RWPE1 (cell line): ENCODE results near the gene AFM.
A peak's percentile ranks its signal among the peaks of the same experiment; 100 is the strongest.

ENCODE experiments used
- CTCF ChIA-PET: fragments of 350-600 bp; sonication (Branson Sonifier 250); formaldehyde crosslinking; extraction: SDS; loops from one replicate; lab custom pipeline; 2021; lab: Yijun Ruan, JAX
- POLR2A ChIA-PET: fragments of 400-600 bp; formaldehyde crosslinking; extraction: SDS; loops from one replicate; lab custom pipeline; 2020; ENCODE audit warnings: antibody characterized with exemption; ENCODE audit not compliant: low non-redundant PET; lab: Yijun Ruan, JAX
- DNase-seq: peaks from one replicate; pipeline ENCODE4 v3.0.0; 2012; ENCODE audit warnings: low spot score
- H3K27ac ChIP-seq: fragments of 450-650 bp; 2 replicates; pipeline ENCODE4 v1.5.1; 2017
- CTCF ChIP-seq: fragments of 450-650 bp; conservative IDR thresholded peaks from 2 replicates; pipeline ENCODE4 v1.5.1; 2017; ENCODE audit warnings: low read depth, mild to moderate bottlenecking

The AFM gene

GRCh38 chr4:73448448-73449203 is 32.9 kb upstream of the AFM start:
- CTCF ChIA-PET, result no interaction called here
- POLR2A ChIA-PET, result no interaction called here

GRCh38 chr4:73450398-73451004 is 31.0 kb upstream of the AFM start:
- DNase-seq, result peak; percentile 26
- H3K27ac ChIP-seq, result peak overlapping the region; percentile 63
- CTCF ChIA-PET, result no interaction called here
- TF ChIP-seq CTCF, result no peak
- POLR2A ChIA-PET, result no interaction called here

More at GRCh38 chr4:73448448-73449203, 32.9 kb upstream of the AFM start:
- no peak overlapping the region for H3K27ac ChIP-seq
- no peak for TF ChIP-seq CTCF
- no peak for DNase-seq

- DNase-seq, result no peak
- ChIA-PET POLR2A (no interaction called here), CTCF (no interaction called here)
- TF ChIP-seq CTCF, result no peak
- H3K27ac ChIP-seq, result no peak overlapping the region
Observed at GRCh38 chr4:73451404-73451803, 30.1 kb upstream of the AFM start.

GRCh38 chr4:73451981-73452747 is 29.4 kb upstream of the AFM start:
- no peak overlapping the region for H3K27ac ChIP-seq
- ChIA-PET POLR2A (no interaction called here), CTCF (interaction anchor here (1.0 kb wide), 1 partner anchor 24 kb away, joined by 4 read pairs; no protein-coding TSS in a partner anchor)
- no peak for TF ChIP-seq CTCF
- no peak for DNase-seq

- no peak for TF ChIP-seq CTCF
- CTCF ChIA-PET, result interaction anchor here (0.6 to 1.0 kb wide), 2 partner anchors 25 to 74 kb away, joined by 3 to 4 read pairs; no protein-coding TSS in a partner anchor
- DNase-seq, result no peak
- H3K27ac ChIP-seq, result no peak overlapping the region
- POLR2A ChIA-PET, result no interaction called here
Observed at GRCh38 chr4:73452953-73453700, 28.4 kb upstream of the AFM start.

- ChIA-PET CTCF (interaction anchor here (0.6 kb wide), 1 partner anchor 73 kb away, joined by 3 read pairs; no protein-coding TSS in a partner anchor), POLR2A (interaction anchor here (0.6 kb wide), 1 partner anchor 83 kb away, joined by 4 read pairs; no protein-coding TSS in a partner anchor)
- no peak for TF ChIP-seq CTCF
- no peak overlapping the region for H3K27ac ChIP-seq
- no peak for DNase-seq
Observed at GRCh38 chr4:73453701-73454005, 27.9 kb upstream of the AFM start.
